HEK293 (cell line): ENCODE data around the gene MXRA5.
A peak's percentile ranks its signal among the peaks of the same experiment; 100 is the strongest.
"Not testable (repeated sequence)": the region's sequence is repeated elsewhere in the genome, so short reads cannot be mapped to it uniquely, and the experiment has no call there.

Experiments used
- CTCF ChIA-PET: fragments of 350-600 bp; formaldehyde crosslinking; extraction: SDS; loops from one replicate; lab custom pipeline; 2021; ENCODE audit warnings: antibody characterized with exemption; lab: Yijun Ruan, JAX
- POLR2A ChIA-PET: fragments of 300-600 bp; formaldehyde crosslinking; extraction: SDS; loops from one replicate; lab custom pipeline; 2020; ENCODE audit warnings: antibody characterized with exemption, inconsistent platforms; lab: Yijun Ruan, JAX
- H3K27ac ChIP-seq: fragments of 200-500 bp; sonication (Bioruptor generic); 2 replicates; pipeline ENCODE4 v1.5.1; 2014; ENCODE audit warnings: low read depth, low read length, control low read depth, inconsistent platforms; ENCODE audit errors: extremely low read depth
- H3K36me3 ChIP-seq, 2 experiments: fragments of 200-500 bp in 1 of 2; sonication (Bioruptor generic) in 1 of 2; 1 replicate in 1 of 2; 2 replicates in 1 of 2; pipeline ENCODE4 v1.5.1; 2014 to 2017; ENCODE audit warnings: inconsistent platforms in 2 of 2, low read length in 2 of 2; ENCODE audit not compliant: control insufficient read depth in 2 of 2, insufficient read depth in 1 of 2
- H3K4me1 ChIP-seq: fragments of 200-500 bp; sonication (Bioruptor generic); 2 replicates; pipeline ENCODE4 v1.5.1; 2014; ENCODE audit warnings: mild to moderate bottlenecking, low read length, inconsistent platforms; ENCODE audit not compliant: control insufficient read depth, insufficient read depth
- H3K4me3 ChIP-seq: 2 replicates; pipeline ENCODE4 v1.5.1; 2011; ENCODE audit warnings: low read depth, mild to moderate bottlenecking, control low read depth, low read length, moderate library complexity
- H3K9me3 ChIP-seq: fragments of 200-500 bp; sonication (Bioruptor generic); 2 replicates; pipeline ENCODE4 v1.5.1; 2014; ENCODE audit warnings: low read depth, low read length, inconsistent platforms; ENCODE audit not compliant: control insufficient read depth, insufficient read depth
- GLI4 ChIP-seq: fragments of 450-650 bp; formaldehyde crosslinking; IDR thresholded peaks from 2 replicates; pipeline ENCODE4 v1.5.1; 2016; ENCODE audit warnings: missing biosample characterization, missing genetic modification characterization
- HOXD13 ChIP-seq: sonication (generic); formaldehyde crosslinking; IDR thresholded peaks from 2 replicates; pipeline ENCODE4 v1.8.0; 2022; ENCODE audit warnings: missing genetic modification reagents, borderline replicate concordance
- KLF1 ChIP-seq: fragments of 450-650 bp; formaldehyde crosslinking; IDR thresholded peaks from 2 replicates; pipeline ENCODE4 v1.5.1; 2016; ENCODE audit warnings: missing biosample characterization, missing genetic modification characterization
- KLF9 ChIP-seq: fragments of 450-650 bp; formaldehyde crosslinking; IDR thresholded peaks from 2 replicates; pipeline ENCODE4 v1.5.1; 2016; ENCODE audit warnings: missing biosample characterization, missing genetic modification characterization, low read depth
- SCRT1 ChIP-seq: fragments of 450-650 bp; formaldehyde crosslinking; IDR thresholded peaks from 2 replicates; pipeline ENCODE4 v1.5.1; 2016; ENCODE audit warnings: missing biosample characterization, missing genetic modification characterization, borderline replicate concordance
- ZBTB17 ChIP-seq: fragments of 450-650 bp; formaldehyde crosslinking; IDR thresholded peaks from 2 replicates; pipeline ENCODE4 v1.5.1; 2016; ENCODE audit warnings: missing biosample characterization, missing genetic modification characterization
- ZBTB20 ChIP-seq: fragments of 450-650 bp; formaldehyde crosslinking; IDR thresholded peaks from 2 replicates; pipeline ENCODE4 v1.5.1; 2016; ENCODE audit warnings: missing biosample characterization, missing genetic modification characterization
- ZNF169 ChIP-seq: fragments of 450-650 bp; formaldehyde crosslinking; IDR thresholded peaks from 2 replicates; pipeline ENCODE4 v1.5.1; 2016; ENCODE audit warnings: missing biosample characterization, missing genetic modification characterization
- ZNF175 ChIP-seq: fragments of 450-650 bp; formaldehyde crosslinking; IDR thresholded peaks from 2 replicates; pipeline ENCODE4 v1.5.1; 2016; ENCODE audit warnings: missing biosample characterization, missing genetic modification characterization
- ZNF223 ChIP-seq: fragments of 450-650 bp; formaldehyde crosslinking; IDR thresholded peaks from 2 replicates; pipeline ENCODE4 v1.5.1; 2016; ENCODE audit warnings: missing biosample characterization, missing genetic modification characterization
- ZNF366 ChIP-seq: fragments of 450-650 bp; formaldehyde crosslinking; conservative IDR thresholded peaks from 2 replicates; pipeline ENCODE4 v1.5.1; 2016; ENCODE audit warnings: missing biosample characterization, missing genetic modification characterization
- ZNF394 ChIP-seq: fragments of 450-650 bp; formaldehyde crosslinking; IDR thresholded peaks from 2 replicates; pipeline ENCODE4 v1.5.1; 2016; ENCODE audit warnings: missing biosample characterization, missing genetic modification characterization, mild to moderate bottlenecking, moderate library complexity, borderline replicate concordance
- ZNF571 ChIP-seq: fragments of 450-650 bp; formaldehyde crosslinking; IDR thresholded peaks from 2 replicates; pipeline ENCODE4 v1.5.0; 2017; ENCODE audit warnings: missing biosample characterization, missing genetic modification characterization
- ZNF624 ChIP-seq: fragments of 450-650 bp; formaldehyde crosslinking; IDR thresholded peaks from 2 replicates; pipeline ENCODE4 v1.5.1; 2017; ENCODE audit warnings: missing biosample characterization, missing genetic modification characterization
- ZNF704 ChIP-seq: fragments of 450-650 bp; formaldehyde crosslinking; IDR thresholded peaks from 2 replicates; pipeline ENCODE4 v1.5.1; 2016; ENCODE audit warnings: missing biosample characterization, missing genetic modification characterization
- ZNF707 ChIP-seq: fragments of 450-650 bp; formaldehyde crosslinking; IDR thresholded peaks from 2 replicates; pipeline ENCODE4 v1.5.1; 2016; ENCODE audit warnings: missing biosample characterization, missing genetic modification characterization
- ZNF768 ChIP-seq: fragments of 450-650 bp; formaldehyde crosslinking; IDR thresholded peaks from 2 replicates; pipeline ENCODE4 v1.5.1; 2018; ENCODE audit warnings: missing biosample characterization, mild to moderate bottlenecking, missing genetic modification characterization
- ZNF777 ChIP-seq: fragments of 450-650 bp; formaldehyde crosslinking; IDR thresholded peaks from 2 replicates; pipeline ENCODE4 v1.5.1; 2017; ENCODE audit warnings: missing biosample characterization, missing genetic modification characterization, borderline replicate concordance
- ZNF830 ChIP-seq: fragments of 450-650 bp; IDR thresholded peaks from 2 replicates; pipeline ENCODE4 v1.5.0; 2018; ENCODE audit warnings: missing biosample characterization, missing genetic modification characterization, low read depth, mild to moderate bottlenecking, moderate library complexity
- ZNF843 ChIP-seq: fragments of 450-650 bp; formaldehyde crosslinking; IDR thresholded peaks from 2 replicates; pipeline ENCODE4 v1.5.1; 2016; ENCODE audit warnings: missing biosample characterization, missing genetic modification characterization
- ZSCAN4 ChIP-seq: fragments of 450-650 bp; formaldehyde crosslinking; IDR thresholded peaks from 2 replicates; pipeline ENCODE4 v1.5.1; 2017; ENCODE audit warnings: missing biosample characterization, missing genetic modification characterization
- TF ChIP-seq, protein P1 (sequence below): fragments of 450-650 bp; formaldehyde crosslinking; conservative IDR thresholded peaks from 2 replicates; pipeline ENCODE4 v1.5.1; 2016; ENCODE audit warnings: low read depth, missing biosample characterization, missing genetic modification characterization
- TF ChIP-seq, protein P2 (sequence below): fragments of 450-650 bp; formaldehyde crosslinking; IDR thresholded peaks from 2 replicates; pipeline ENCODE4 v1.5.1; 2017; ENCODE audit warnings: missing biosample characterization, missing genetic modification characterization

The MXRA5 gene

GRCh38 chrX:3378156-3378555 is 31.7 kb upstream of the MXRA5 start:
- Histone ChIP-seq H3K36me3 (no peaks in the 10 kb centered on the region), H3K9me3 (no peaks in the 10 kb centered on the region), H3K4me3 (no peak overlapping the region), H3K27ac (no peak overlapping the region), H3K4me1 (no peaks in the 10 kb centered on the region)
- POLR2A ChIA-PET, result no interaction called here
- TF ChIP-seq ZNF571 (tag by site-specific recombination), result no peak
- TF ChIP-seq ZNF624 (tag by site-specific recombination), result no peak
- TF ChIP-seq, protein P1, sequence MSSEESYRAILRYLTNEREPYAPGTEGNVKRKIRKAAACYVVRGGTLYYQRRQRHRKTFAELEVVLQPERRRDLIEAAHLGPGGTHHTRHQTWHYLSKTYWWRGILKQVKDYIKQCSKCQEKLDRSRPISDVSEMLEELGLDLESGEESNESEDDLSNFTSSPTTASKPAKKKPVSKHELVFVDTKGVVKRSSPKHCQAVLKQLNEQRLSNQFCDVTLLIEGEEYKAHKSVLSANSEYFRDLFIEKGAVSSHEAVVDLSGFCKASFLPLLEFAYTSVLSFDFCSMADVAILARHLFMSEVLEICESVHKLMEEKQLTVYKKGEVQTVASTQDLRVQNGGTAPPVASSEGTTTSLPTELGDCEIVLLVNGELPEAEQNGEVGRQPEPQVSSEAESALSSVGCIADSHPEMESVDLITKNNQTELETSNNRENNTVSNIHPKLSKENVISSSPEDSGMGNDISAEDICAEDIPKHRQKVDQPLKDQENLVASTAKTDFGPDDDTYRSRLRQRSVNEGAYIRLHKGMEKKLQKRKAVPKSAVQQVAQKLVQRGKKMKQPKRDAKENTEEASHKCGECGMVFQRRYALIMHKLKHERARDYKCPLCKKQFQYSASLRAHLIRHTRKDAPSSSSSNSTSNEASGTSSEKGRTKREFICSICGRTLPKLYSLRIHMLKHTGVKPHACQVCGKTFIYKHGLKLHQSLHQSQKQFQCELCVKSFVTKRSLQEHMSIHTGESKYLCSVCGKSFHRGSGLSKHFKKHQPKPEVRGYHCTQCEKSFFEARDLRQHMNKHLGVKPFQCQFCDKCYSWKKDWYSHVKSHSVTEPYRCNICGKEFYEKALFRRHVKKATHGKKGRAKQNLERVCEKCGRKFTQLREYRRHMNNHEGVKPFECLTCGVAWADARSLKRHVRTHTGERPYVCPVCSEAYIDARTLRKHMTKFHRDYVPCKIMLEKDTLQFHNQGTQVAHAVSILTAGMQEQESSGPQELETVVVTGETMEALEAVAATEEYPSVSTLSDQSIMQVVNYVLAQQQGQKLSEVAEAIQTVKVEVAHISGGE (tag by site-specific recombination), result no peak
- TF ChIP-seq SCRT1, result no peak
- no peak for TF ChIP-seq KLF9 (tag by site-specific recombination)
- no peak for TF ChIP-seq ZNF704 (tag by site-specific recombination)
- no peak for TF ChIP-seq ZNF366 (tag by site-specific recombination)
- no peak for TF ChIP-seq ZNF175 (tag by site-specific recombination)
- TF ChIP-seq ZBTB20 (tag by site-specific recombination), result no peak
- TF ChIP-seq ZNF394 (tag by site-specific recombination), result no peak
- TF ChIP-seq GLI4 (tag by site-specific recombination), result no peak
- no peak for TF ChIP-seq ZNF169 (tag by site-specific recombination)
- TF ChIP-seq ZNF768, result no peak
- TF ChIP-seq KLF1 (tag by site-specific recombination), result no peak
- TF ChIP-seq ZNF777, result no peak
- no peak for TF ChIP-seq ZBTB17
- no peak for TF ChIP-seq ZNF830 (tag by site-specific recombination)
- TF ChIP-seq ZNF843, result no peak
- TF ChIP-seq ZNF223 (tag by site-specific recombination), result no peak
- TF ChIP-seq, protein P2, sequence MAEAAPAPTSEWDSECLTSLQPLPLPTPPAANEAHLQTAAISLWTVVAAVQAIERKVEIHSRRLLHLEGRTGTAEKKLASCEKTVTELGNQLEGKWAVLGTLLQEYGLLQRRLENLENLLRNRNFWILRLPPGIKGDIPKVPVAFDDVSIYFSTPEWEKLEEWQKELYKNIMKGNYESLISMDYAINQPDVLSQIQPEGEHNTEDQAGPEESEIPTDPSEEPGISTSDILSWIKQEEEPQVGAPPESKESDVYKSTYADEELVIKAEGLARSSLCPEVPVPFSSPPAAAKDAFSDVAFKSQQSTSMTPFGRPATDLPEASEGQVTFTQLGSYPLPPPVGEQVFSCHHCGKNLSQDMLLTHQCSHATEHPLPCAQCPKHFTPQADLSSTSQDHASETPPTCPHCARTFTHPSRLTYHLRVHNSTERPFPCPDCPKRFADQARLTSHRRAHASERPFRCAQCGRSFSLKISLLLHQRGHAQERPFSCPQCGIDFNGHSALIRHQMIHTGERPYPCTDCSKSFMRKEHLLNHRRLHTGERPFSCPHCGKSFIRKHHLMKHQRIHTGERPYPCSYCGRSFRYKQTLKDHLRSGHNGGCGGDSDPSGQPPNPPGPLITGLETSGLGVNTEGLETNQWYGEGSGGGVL (tag by site-specific recombination), result no peak
- CTCF ChIA-PET, result no interaction called here

DNA sequence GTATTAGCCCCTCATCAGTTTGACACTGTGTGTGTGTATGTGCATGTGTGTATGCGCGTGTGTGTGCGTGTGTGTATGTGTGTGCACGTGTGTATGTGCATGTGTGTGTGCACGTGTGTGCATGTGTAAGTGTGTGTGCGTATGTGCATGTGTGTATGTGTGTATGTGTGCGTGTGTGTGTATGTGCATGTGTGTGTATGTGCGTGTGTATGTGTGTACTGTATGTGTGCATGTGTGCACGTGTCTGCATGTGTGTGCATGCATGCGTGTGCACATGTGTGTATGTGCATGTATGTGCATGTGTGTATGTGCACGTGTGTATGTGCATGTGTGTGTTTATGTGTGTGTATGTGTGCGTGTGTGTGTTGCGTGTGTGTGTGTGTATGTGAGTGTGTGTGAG is 31.1 kb upstream of the MXRA5 start:
- no peak overlapping the region for H3K27ac ChIP-seq
- H3K4me1 ChIP-seq, result no peaks in the 10 kb centered on the region
- H3K4me3 ChIP-seq, result no peak overlapping the region
- ChIA-PET POLR2A (no interaction called here), CTCF (no interaction called here)
- TF ChIP-seq ZNF707 (no peak), ZSCAN4 (peak; percentile 98), HOXD13 (CRISPR knock-in tag) (0 out of 2 replicates have a peak, but pooled peaks have one; percentile 40)
- no peaks in the 10 kb centered on the region for H3K36me3 ChIP-seq
- no peaks in the 10 kb centered on the region for H3K9me3 ChIP-seq

DNA sequence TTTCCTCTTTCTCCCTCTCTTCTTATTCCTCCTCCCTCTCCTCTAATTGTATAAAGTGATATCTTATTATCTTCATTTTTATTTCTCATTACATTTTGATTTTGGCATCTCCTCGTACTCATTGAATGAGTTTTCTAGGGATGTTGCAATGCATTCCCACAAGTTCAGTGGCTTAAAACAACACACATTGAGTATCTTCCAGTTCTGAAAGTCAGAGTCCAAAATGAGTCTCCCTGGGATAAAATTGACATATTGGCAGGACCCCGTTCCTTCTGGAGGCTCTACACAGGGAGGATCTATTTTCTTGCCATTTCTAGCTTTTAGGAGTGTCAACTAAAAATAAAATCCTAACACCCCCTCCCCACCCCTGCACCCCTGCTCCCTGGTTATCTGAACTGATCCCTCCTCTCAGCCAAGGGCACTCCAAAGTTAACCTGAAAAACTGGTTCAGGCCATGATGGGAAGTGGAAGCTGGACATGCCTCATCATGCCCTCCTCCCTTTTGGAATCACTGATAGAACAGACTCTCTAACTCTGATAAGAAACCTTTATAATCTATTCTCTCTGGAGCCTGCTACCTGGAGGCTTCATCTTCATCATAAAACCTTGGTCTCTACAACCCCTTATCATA is 29.5 kb upstream of the MXRA5 start:
- CTCF ChIA-PET, H3K4me3 ChIP-seq, POLR2A ChIA-PET, H3K9me3 ChIP-seq, H3K27ac ChIP-seq, H3K36me3 ChIP-seq, H3K4me1 ChIP-seq: not testable (repeated sequence)
